ENCODE results near the gene FNDC3A. TPM values are rescaled to one million over a fixed set of nuclear protein-coding genes. Genes with fewer than 3 reads are reported as not detected.
"Not testable (repeated sequence)": the region's sequence is repeated elsewhere in the genome, so short reads cannot be mapped to it uniquely, and the experiment has no call there.

FNDC3A gene
- total RNA-seq, 1 donor from 2014 or later, result 16.9 TPM

DNA sequence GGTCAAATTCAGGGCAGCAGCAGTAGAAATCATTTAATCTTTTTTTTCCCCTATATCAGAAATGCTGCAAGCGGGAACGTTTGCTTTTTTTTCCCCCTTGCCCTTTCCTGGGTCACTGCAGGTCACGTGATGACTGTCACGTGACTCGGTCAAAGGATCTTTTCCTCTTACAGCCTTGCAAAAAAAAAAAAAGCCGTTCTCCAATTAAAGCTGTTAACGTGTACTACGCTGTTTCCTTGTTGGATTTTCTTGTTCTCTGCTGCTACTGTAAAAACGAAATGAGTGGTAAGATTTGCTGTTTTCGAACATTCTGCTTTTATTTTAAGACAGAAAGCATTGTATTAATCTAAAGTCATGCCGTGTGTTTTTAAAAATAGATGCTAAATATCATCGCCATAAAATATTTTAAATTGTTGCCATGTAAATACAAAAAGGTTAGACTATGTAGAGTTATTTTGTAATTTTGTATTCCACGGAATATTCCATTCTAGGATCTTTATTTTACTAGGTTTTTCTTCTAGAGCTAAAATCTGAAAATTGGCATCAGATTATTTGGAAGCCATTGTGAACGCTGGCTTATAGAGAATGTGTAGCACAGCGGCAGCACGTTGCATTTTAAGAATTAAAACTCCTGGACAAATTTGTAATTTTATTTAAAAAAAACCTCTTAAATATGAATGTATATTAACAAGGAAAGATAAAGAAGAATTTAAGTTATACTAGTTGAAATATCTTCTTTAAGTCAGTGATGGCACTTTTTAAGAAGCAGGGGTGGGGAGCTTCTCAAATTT is 134.6 kb downstream of the FNDC3A start:
- intact Hi-C loops (cut with DNase I), result loop anchor here (10.0 kb wide), 1 partner anchor 136 kb away; the partner anchor contains the start of gene FNDC3A
- ATAC-seq (ENCODE audit: poor library complexity) (peak; percentile 92), DNase-seq (peak; percentile 88)

DNA sequence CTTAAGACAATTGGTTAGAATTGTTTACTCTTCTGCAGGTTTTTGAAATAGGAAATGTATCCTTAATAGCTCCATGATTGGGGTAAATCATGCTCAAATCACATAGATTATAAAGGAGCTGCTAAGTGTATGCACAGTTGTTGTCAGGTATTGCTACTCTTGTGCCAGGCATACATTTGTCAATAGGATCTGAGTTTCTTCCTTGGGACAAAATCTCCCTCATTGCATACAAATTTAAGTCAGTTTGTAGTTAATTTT is 135.1 kb downstream of the FNDC3A start:
- DNase-seq (no peak), ATAC-seq (ENCODE audit: poor library complexity) (no peak)
- intact Hi-C loops (cut with DNase I), result loop anchor here (10.0 kb wide), 1 partner anchor 136 kb away; the partner anchor contains the start of gene FNDC3A

DNA sequence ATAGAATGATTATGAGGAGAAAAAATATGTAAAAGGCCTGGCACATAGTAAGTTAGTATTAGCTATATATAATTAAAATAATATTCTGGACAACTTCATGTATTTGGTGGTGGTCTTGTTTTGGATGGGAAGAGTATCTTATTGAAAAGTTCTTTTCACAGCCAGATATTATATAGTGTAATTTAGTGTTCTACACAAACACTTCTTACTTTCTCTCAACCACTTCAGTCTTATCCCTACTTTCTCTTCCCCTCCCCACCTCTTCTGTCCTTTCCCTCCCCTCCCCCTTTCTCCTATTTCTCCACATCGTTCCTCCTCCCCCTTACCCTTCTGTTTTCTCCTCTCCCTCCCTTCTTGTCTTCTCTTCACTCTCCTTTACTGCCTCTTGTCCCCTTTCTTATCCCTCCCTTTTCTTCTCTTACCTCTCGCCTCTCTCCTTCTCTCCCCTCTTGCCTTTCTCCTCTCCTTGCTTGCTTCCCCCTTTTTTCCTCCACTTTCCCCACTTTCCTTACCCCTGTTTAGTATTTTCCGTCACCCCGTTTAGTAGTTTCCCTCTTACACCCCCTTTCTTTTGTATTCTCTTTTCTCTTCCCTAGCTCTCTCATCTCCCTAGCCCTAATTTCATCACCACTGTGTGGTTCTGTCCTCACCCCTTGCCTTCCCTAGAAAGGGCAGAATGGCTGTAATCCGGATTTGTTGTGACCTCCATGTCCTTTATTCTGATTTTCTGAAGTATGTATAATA is 137.2 kb downstream of the FNDC3A start:
- DNase-seq (no peak), ATAC-seq (ENCODE audit: poor library complexity) (no peak)
- intact Hi-C loops (cut with DNase I), result loop anchor here (10.0 kb wide), 1 partner anchor 138 kb away; the partner anchor contains the start of gene FNDC3A

DNA sequence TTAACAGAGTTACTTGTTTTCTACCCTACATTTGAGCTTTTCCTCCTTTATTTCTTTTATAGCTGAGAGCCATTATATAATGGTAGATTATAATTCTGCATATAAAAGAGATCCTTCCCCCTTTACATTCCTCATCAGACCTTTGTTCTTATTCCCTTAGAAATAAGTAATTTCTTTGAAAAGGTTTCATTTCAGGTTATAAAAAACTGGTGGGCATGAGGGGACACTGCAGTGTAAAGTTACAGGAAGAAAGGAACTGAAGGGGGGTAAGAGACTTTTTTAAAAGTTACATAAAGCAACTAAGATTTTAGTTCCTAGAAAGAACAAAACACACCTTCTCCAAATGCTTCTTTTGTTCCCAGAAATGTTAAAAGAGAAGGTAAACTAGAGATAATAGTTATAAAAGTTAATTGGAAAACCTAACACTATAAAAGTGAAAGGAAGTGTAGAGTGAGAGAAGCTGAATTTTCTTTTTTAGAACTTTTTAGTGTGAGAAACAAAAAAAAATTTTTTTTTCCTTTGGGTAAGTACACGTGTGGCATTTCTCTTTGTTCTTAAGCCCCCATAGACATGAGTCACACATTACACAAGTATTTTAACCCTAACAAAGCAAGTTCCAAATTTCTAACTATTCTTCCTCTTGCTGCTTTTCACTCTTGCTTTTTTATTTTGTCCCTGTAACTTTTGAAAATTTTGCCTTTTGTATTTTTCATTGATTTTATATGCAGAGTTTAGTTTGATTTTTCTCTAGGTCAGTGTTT is 138.0 kb downstream of the FNDC3A start:
- ATAC-seq (ENCODE audit: poor library complexity) (no peak), DNase-seq (no peak)
- intact Hi-C loops (cut with DNase I), result loop anchor here (10.0 kb wide), 1 partner anchor 139 kb away; the partner anchor contains the start of gene FNDC3A

DNA sequence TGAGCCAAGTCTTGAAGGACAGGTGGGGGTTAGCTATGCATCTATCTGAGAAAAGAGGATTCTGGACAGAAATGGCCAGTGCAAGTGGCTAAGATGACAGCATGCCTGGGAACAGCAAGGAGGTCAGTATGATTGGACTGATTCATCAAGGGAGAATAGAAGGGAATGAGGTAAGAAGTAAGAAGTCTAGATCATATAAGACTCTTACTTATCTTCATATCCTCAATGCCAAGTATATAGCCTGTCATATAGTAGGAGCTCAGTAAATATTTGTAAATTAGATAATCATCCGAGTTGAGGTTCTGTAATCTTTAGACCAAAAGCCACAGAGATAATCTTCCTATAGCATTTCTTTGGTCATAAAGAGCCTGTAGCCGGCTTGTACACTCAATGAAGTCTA is 141.2 kb downstream of the FNDC3A start:
- intact Hi-C loops (cut with DNase I), result loop anchor here (10.0 kb wide), 1 partner anchor 142 kb away; the partner anchor contains the start of gene FNDC3A

DNA sequence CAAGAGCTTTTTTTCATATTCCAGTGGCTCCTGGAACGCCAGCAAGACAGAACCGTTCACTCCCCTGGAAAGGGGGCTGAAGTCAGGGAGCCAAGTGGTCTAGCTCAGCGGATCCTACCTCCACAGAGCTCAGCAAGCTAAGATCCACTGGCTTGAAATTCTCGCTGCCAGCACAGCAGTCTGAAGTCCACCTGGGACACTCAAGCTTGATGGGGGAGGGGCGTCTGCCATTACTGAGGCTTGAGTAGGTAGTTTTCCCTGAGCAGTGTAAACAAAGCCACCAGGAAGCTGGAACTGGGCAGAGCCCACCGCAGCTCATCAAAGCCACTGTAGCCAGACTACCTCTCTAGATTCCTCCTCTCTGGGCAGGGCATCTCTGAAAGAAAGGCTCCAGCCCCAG is 142.7 kb downstream of the FNDC3A start:
- not testable (repeated sequence) for DNase-seq; ATAC-seq (ENCODE audit: poor library complexity)
- intact Hi-C loops (cut with DNase I), result loop anchor here (10.0 kb wide), 1 partner anchor 144 kb away; the partner anchor contains the start of gene FNDC3A

More for the DNA sequence above, 141.2 kb downstream of the FNDC3A start:
- DNase-seq, result no peak
- ATAC-seq (ENCODE audit: poor library complexity), result no peak

DNA sequence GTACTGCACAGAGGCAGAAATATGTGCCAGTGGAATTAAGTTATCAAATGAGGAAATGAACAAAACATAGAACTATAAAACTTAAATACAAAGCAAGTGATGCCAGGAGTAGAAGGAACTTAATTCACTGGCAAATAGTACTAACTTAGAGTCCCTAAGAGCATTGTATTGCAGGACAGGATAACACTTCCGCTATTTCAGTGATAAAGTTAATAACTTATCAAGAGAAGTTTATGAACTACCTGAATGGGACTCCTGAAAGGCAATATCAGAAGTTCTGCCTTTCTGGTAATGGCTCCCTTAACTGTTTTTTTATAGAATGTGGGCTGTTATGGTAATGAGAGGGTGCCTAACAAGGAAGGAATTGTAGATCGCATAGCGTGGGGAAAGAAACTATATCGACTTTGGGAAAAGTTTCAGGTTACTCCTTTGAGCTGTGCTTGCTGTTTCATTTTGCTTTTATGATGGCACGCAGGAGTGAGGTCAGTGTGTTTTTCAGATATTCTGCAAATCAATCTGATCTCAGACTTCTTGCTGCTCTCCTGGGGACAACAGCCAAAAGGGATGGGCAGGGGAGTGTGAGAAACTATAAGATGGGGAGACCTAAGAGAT is 149.1 kb downstream of the FNDC3A start:
- no peak for ATAC-seq (ENCODE audit: poor library complexity)
- no peak for DNase-seq
- intact Hi-C loops (cut with DNase I), result no loop called here

DNA sequence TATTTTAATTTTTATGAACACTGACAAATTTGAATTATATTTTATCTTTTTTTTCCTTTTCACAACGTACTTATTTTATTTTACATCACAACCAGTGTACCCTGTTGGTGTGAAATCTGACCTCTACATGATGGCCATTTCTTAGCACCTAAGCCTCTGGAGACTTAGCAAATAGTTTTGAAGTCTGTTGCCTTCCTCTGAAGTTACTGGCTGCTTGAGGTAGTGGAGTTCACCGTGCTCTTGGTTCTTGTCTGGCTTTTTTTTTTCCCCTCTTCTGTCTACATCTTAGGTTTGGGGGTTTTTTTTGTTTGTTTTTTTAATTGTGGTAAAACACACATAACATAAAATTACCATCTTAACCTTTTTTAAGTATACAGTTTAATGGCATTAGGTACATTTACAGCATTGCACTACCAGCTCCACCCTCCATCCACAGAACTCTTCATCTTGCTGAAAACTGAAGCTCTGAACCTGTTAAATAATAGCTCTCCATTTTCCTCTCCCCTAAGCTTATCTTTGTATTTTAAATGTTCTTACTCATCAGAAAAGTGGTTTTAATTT is 150.3 kb downstream of the FNDC3A start:
- intact Hi-C loops (cut with DNase I), result no loop called here
- DNase-seq (no peak), ATAC-seq (ENCODE audit: poor library complexity) (no peak)

DNA sequence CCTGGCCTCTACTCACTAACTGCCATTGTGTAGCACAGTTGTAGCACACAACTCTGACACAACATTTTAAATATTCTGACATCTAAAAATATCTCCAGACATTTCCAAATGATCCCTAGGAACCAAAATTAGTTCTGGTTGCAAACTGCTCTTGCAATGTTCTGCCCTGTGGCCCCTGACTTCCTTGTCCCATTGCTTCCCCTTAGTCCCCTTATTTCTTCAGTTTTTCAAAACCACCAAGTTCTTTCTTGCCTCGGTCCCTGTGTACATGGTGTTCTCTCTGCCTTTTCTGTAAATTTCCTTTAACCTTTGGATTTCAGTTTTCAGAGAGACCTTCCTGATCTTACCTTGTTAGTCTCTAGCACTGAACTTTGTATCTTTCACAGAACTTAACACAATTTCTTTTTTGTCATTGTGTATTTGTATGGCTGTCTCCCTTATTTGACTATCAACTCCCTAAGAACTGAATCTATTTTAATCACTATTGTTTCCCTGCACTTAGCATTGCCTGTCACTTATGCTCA is 156.8 kb downstream of the FNDC3A start:
- ATAC-seq (ENCODE audit: poor library complexity), result peak; percentile 57
- no peak for DNase-seq

DNA sequence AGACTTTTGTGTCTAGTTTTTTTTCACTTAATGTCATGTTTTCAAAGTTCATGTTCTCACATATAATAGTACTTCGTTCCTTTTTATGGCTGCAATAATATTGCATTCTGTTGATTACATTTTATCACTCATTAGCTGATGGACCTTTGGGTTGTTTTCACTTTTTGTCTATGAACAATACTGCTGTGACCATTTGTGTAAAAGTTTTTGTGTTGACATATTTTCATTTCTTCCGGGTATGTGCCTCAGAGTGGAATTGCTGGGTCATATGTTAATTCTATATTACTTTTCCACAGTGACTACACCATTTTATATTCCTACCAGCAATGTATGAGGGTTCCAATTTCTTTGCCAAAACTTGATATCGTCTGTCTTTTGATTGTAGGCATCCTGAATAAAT is 158.6 kb downstream of the FNDC3A start:
- no peak for DNase-seq
- no peak for ATAC-seq (ENCODE audit: poor library complexity)
- intact Hi-C loops (cut with DNase I), result no loop called here

More for the DNA sequence above, 156.8 kb downstream of the FNDC3A start:
- intact Hi-C loops (cut with DNase I), result no loop called here

DNA sequence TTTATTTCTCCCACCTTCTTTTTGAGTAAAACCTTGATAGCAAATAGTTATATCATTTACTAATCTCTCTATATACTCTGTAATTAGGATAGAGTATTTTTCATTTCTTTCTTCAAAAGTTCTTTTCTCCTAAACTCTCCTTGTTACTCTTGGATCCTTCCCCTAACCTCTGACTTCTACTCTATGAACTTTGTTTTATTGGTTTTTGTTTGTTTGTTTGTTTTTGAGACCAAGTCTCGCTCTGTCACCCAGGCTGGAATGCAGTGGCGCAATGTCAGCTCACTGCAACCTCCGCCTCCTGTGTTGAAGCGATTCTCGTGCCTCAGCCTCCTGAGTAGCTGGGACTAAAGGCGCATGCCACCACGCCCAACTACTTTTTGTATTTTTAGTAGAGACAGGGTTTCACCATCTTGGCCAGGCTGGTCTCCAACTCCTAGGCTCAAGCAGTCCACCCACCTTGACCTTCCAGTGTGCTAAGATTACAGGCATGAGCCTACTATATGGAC is 161.5 kb downstream of the FNDC3A start:
- ATAC-seq (ENCODE audit: poor library complexity); DNase-seq; intact Hi-C loops (cut with DNase I): not testable (repeated sequence)

DNA sequence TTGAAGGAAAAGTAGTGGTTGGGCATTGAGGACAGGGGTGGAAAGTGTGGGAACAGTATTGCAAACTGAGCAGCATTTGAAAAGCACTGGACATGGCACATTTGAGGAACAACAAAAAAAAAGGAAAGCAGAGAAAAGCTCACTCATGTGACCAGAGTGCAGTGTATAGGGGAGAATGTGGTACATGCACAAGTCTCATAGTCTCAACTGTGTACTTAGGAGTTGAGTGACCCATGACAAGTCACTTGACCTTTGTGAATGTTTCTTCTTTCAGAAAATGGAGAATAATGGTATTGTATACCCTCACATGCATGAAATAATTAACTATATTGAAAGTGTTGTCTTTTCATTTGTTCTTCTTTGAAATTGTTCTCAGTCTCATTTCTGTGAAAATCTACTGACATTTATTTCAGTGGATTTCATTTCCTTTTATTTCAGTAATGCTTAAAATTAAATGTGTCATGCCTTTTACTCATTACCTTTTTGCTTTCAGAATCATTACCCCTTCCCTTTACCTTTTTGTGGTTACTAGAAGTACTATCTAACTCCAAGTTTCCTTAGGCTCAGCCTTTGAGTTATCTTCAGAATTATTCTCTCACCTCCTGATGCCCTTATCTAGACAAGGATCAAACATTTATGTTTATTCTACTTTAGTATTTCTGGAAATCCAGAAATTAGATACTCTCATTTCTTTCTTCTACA is 165.3 kb downstream of the FNDC3A start:
- ATAC-seq (ENCODE audit: poor library complexity), result no peak
- no peak for DNase-seq

DNA sequence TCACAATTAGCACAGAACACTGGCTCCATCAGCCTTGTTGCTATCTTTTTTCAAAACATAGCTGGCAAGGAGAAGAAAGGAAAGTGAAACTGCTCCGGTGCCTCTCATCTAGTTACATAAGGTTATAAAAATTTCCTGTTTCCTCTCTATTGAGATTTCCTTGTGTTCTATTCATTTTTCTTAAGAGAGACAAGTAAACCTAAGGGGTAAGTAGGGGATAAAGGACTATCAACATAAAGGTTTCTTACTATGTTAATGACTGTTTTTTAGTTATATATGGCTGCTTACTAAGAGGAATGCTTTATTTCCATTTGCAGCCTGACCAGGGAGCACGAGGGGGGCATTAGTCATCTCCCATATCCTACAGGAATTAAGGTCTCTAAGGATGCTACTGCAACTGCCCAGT is 171.2 kb downstream of the FNDC3A start:
- DNase-seq (no peak), ATAC-seq (ENCODE audit: poor library complexity) (no peak)
- intact Hi-C loops (cut with DNase I), result no loop called here

More for the DNA sequence above, 165.3 kb downstream of the FNDC3A start:
- intact Hi-C loops (cut with DNase I), result no loop called here

DNA sequence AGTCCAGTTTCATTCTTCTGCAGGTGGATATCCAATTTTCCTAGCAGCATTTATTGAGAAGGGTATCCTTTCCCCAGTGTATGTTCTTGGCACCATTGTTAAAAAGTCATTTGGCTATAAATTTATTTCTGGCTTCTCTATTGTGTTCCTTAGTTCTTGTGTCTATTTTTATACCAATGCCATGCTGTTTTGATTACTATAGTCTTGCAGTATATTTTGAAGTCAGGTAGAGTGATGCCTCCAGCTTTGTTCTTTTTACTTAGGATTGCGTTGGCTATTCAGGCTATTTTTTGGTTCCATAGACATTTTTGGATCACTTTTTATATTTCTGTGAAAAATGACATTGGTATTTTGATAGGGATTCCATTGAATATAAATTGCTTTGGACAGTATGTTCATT is 172.7 kb downstream of the FNDC3A start:
- intact Hi-C loops (cut with DNase I), result no loop called here
- ATAC-seq (ENCODE audit: poor library complexity) (no peak), DNase-seq (no peak)

DNA sequence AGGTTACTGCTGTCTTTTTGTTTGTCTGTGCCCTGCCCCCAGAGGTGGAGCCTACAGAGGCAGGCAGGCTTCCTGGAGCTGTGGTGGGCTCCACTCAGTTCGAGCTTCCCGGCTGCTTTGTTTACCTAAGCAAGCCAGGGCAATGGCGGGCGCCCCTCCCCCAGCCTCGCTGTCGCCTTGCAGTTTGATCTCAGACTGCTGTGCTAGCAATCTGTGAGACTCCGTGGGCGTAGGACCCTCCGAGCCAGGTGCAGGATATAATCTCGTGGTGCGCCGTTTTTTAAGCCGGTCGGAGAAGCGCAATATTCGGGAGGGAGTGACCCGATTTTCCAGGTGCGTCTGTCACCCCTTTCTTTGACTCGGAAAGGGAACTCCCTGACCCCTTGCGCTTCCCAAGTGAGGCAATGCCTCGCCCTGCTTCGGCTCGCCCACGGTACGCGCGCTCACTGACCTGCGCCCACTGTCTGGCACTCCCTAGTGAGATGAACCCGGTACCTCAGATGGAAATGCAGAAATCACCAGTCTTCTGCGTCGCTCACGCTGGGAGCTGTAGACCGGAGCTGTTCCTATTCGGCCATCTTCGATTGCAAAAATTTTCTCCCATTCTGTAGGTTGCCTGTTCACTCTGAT is 182.4 kb downstream of the FNDC3A start:
- intact Hi-C loops (cut with DNase I); ATAC-seq (ENCODE audit: poor library complexity); DNase-seq: not testable (repeated sequence)

DNA sequence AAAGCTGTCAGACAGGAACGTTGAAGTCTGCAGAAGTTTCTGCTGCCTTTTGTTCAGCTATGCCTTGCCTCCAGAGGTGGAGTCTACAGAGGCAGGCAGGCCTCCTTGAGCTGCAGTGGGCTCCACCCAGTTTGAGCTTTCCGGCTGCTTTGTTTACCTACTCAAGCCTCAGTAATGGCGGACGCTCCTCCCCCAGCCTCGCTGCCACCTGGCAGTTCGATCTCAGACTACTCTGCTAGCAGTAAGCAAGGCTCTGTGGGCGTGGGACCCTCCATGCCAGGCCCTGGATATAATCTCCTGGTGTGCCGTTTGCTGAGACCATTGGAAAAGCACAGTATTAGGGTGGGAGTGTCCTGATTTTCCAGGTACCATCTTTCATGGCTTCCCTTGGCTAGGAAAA is 187.4 kb downstream of the FNDC3A start:
- ATAC-seq (ENCODE audit: poor library complexity); DNase-seq; intact Hi-C loops (cut with DNase I): not testable (repeated sequence)

DNA sequence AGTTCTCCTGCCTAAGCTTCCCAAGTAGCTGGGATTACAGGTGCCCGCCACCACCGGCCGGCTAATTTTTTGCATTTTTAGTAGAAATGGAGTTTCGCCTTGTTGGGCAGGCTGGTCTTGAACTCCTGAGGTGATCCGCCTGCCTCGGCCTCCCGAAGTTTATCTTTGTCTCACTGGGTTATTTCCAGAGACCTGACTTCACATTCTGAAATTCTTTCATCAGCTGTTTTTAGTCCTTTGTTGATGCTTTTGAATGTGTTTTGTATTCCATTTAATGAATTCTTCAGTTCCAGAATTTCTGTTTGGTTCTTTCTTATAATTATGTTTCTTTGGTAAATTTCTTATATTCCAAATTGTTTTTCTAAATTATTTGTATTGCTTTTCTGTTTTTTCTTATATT is 189.0 kb downstream of the FNDC3A start:
- no peak for ATAC-seq (ENCODE audit: poor library complexity)
- intact Hi-C loops (cut with DNase I), result no loop called here

More for the DNA sequence above, 189.0 kb downstream of the FNDC3A start:
- DNase-seq, result no peak

Data from Right ventricle myocardium superior (tissue), 1 donor.